HepG2 (cell line): ENCODE measurements around the gene CNNM1. TPM values are rescaled to one million over a fixed set of nuclear protein-coding genes. Genes with fewer than 3 reads are reported as not detected.

Experiments used
- ATM ChIP-seq: fragments of 450-650 bp; IDR thresholded peaks from 2 replicates; pipeline ENCODE4 v1.7.1; 2017; ENCODE audit warnings: mild to moderate bottlenecking, borderline replicate concordance
- CHD4 ChIP-seq: fragments of 200-600 bp; sonication (generic); IDR thresholded peaks from 2 replicates; pipeline ENCODE4 v1.7.0; 2017; ENCODE audit warnings: mild to moderate bottlenecking, low read length, borderline replicate concordance
- ELF4 ChIP-seq: sonication (generic); formaldehyde crosslinking; IDR thresholded peaks from 2 replicates; pipeline ENCODE4 v1.5.0; 2020; ENCODE audit warnings: missing genetic modification reagents, mild to moderate bottlenecking, moderate library complexity, borderline replicate concordance
- FOXA1 ChIP-seq, 2 experiments: fragments of 450-650 bp in 1 of 2; sonication (generic) in 1 of 2; formaldehyde crosslinking in 1 of 2; IDR thresholded peaks; 2 replicates each; pipeline versions ENCODE4 v1.4.0 to v1.6.1; 2016 to 2020; ENCODE audit warnings: missing genetic modification reagents in 1 of 2
- GATAD2A ChIP-seq: IDR thresholded peaks from 2 replicates; pipeline ENCODE4 v1.6.1; 2016
- GTF3A ChIP-seq: sonication (generic); formaldehyde crosslinking; conservative IDR thresholded peaks from 2 replicates; pipeline ENCODE4 v1.4.0; 2020; ENCODE audit warnings: mild to moderate bottlenecking, missing genetic modification reagents
- IKZF1 ChIP-seq: fragments of 450-650 bp; IDR thresholded peaks from 2 replicates; pipeline ENCODE4 v1.7.1; 2016
- JDP2 ChIP-seq: sonication (generic); formaldehyde crosslinking; IDR thresholded peaks from 2 replicates; pipeline ENCODE4 v1.8.1; 2022; ENCODE audit warnings: missing genetic modification reagents, borderline replicate concordance
- KDM4B ChIP-seq: sonication (generic); formaldehyde crosslinking; IDR thresholded peaks from 2 replicates; pipeline ENCODE4 v1.4.0; 2020; ENCODE audit warnings: missing genetic modification reagents
- PAX8 ChIP-seq: sonication (generic); formaldehyde crosslinking; IDR thresholded peaks from 2 replicates; pipeline ENCODE4 v1.8.0; 2022; ENCODE audit warnings: mild to moderate bottlenecking, missing genetic modification reagents, borderline replicate concordance
- SMYD3 ChIP-seq: sonication (generic); formaldehyde crosslinking; IDR thresholded peaks from 2 replicates; pipeline ENCODE4 v1.8.1; 2023; ENCODE audit warnings: mild to moderate bottlenecking, missing genetic modification reagents
- ZBTB39 ChIP-seq: sonication (generic); formaldehyde crosslinking; IDR thresholded peaks from 2 replicates; pipeline ENCODE4 v1.5.0; 2020; ENCODE audit warnings: missing genetic modification reagents
- ZC3H13 ChIP-seq: sonication (generic); formaldehyde crosslinking; IDR thresholded peaks from 2 replicates; pipeline ENCODE4 v1.8.1; 2023; ENCODE audit warnings: mild to moderate bottlenecking, missing genetic modification reagents, moderate library complexity
- ZNF101 ChIP-seq: sonication (generic); formaldehyde crosslinking; IDR thresholded peaks from 2 replicates; pipeline ENCODE4 v1.4.0; 2020; ENCODE audit warnings: mild to moderate bottlenecking, low read depth, missing genetic modification reagents, borderline replicate concordance
- ZNF232 ChIP-seq: sonication (generic); formaldehyde crosslinking; IDR thresholded peaks from 2 replicates; pipeline ENCODE4 v1.4.0; 2020; ENCODE audit warnings: missing genetic modification reagents, borderline replicate concordance
- ZNF549 ChIP-seq: sonication (generic); formaldehyde crosslinking; IDR thresholded peaks from 2 replicates; pipeline ENCODE4 v1.5.0; 2020; ENCODE audit warnings: missing genetic modification reagents
- ZNF7 ChIP-seq: IDR thresholded peaks from 2 replicates; pipeline ENCODE4 v1.6.1; 2016; ENCODE audit warnings: missing biosample characterization, missing genetic modification reagents
- polyA plus RNA-seq, 8 experiments: library from polyadenylated mRNA; depleted of rRNA in 3 of 8; stranded (reverse) in 7 of 8; unstranded in 1 of 8; fragments of >200 nt; fragmentation: Illumina TruSeq in 4 of 8; extraction: Trizol in 4 of 8; gene quantifications; 2 replicates each; pipeline versions ENCODE4 v1.2.1 to v1.2.3, GENCODE V29; 2011 to 2016; ENCODE audit warnings: low read depth in 4 of 8, missing spikeins in 1 of 8, mixed read lengths in 1 of 8; ENCODE audit not compliant: insufficient read depth in 1 of 8
- total RNA-seq, 5 experiments: library from RNA; depleted of rRNA; stranded (reverse); fragments of >200 nt; fragmentation: Illumina TruSeq; extraction: Trizol; gene quantifications; 2 replicates each; pipeline ENCODE4 v1.2.3, GENCODE V29; 2016; ENCODE audit warnings: low read depth in 1 of 5
- TF ChIP-seq, protein P1 (sequence below): sonication (generic); formaldehyde crosslinking; IDR thresholded peaks from 2 replicates; pipeline ENCODE4 v1.4.0; 2020; ENCODE audit warnings: missing genetic modification reagents
- TF ChIP-seq, protein P2 (sequence below): sonication (generic); formaldehyde crosslinking; IDR thresholded peaks from one replicate; pipeline ENCODE4 v1.5.1; 2020; ENCODE audit warnings: mild to moderate bottlenecking, missing genetic modification reagents; ENCODE audit errors: not compliant biosample characterization

The CNNM1 gene
- total and polyA plus RNA-seq, 2 of the 13 experiments (the other 11 are each of a cell fraction or from before 2014, with no cell fraction given) = 4.3 to 9.6 TPM

DNA sequence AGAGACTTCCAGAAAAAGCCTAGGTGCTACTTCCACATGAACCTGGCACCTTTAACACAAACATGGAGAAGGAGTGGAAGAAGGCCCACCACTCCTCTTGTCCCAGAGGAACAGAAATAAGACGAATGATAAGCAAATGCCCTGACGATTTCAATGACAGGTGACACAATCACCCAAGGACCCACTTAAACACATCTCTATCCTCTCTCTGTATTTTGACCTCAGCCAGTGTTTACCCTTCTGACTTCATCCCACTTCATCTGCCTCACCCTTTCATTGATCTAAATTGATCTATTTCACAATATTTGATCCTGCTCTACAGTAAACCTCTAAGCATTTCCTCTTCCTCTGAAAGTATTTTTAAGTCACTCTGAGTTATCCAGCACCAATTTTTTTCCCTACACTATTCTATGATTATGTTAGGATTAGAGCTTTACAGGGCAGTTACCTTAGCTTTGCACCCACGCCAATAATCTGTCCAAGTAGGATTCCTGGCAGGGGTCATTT is 92.1 kb downstream of the CNNM1 start (continued):
- TF ChIP-seq, protein P1, sequence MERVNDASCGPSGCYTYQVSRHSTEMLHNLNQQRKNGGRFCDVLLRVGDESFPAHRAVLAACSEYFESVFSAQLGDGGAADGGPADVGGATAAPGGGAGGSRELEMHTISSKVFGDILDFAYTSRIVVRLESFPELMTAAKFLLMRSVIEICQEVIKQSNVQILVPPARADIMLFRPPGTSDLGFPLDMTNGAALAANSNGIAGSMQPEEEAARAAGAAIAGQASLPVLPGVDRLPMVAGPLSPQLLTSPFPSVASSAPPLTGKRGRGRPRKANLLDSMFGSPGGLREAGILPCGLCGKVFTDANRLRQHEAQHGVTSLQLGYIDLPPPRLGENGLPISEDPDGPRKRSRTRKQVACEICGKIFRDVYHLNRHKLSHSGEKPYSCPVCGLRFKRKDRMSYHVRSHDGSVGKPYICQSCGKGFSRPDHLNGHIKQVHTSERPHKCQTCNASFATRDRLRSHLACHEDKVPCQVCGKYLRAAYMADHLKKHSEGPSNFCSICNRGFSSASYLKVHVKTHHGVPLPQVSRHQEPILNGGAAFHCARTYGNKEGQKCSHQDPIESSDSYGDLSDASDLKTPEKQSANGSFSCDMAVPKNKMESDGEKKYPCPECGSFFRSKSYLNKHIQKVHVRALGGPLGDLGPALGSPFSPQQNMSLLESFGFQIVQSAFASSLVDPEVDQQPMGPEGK (CRISPR knock-in tag) = peak; percentile 35; the same call in 1 of the 2 replicates
- TF ChIP-seq JDP2 (CRISPR knock-in tag) (no peak; the same call in 1 of the 2 replicates), GTF3A (CRISPR knock-in tag) (no peak), PAX8 (CRISPR knock-in tag) (no peak), ATM (no peak), ZNF7 (no peak), ZNF101 (CRISPR knock-in tag) (no peak), SMYD3 (CRISPR knock-in tag) (0 out of 2 replicates have a peak, but pooled peaks have one; percentile 59), ZNF549 (CRISPR knock-in tag) (no peak), ELF4 (no peak), ZNF232 (CRISPR knock-in tag) (peak; percentile 59; the same call in 1 of the 2 replicates), KDM4B (CRISPR knock-in tag) (no peak), ZBTB39 (CRISPR knock-in tag) (peak; percentile 58; the same call in 1 of the 2 replicates), FOXA1 (IDR thresholded peaks at IDR 0.05) (peak; percentile 68; the same call in 1 of the 2 replicates), FOXA1 (CRISPR knock-in tag; IDR thresholded peaks at IDR 0.05) (peak; percentile 95), GATAD2A (peak; percentile 99), IKZF1 (no peak), CHD4 (0 out of 2 replicates have a peak, but pooled peaks have one; percentile 29), ZC3H13 (no peak)
- TF ChIP-seq, protein P2, sequence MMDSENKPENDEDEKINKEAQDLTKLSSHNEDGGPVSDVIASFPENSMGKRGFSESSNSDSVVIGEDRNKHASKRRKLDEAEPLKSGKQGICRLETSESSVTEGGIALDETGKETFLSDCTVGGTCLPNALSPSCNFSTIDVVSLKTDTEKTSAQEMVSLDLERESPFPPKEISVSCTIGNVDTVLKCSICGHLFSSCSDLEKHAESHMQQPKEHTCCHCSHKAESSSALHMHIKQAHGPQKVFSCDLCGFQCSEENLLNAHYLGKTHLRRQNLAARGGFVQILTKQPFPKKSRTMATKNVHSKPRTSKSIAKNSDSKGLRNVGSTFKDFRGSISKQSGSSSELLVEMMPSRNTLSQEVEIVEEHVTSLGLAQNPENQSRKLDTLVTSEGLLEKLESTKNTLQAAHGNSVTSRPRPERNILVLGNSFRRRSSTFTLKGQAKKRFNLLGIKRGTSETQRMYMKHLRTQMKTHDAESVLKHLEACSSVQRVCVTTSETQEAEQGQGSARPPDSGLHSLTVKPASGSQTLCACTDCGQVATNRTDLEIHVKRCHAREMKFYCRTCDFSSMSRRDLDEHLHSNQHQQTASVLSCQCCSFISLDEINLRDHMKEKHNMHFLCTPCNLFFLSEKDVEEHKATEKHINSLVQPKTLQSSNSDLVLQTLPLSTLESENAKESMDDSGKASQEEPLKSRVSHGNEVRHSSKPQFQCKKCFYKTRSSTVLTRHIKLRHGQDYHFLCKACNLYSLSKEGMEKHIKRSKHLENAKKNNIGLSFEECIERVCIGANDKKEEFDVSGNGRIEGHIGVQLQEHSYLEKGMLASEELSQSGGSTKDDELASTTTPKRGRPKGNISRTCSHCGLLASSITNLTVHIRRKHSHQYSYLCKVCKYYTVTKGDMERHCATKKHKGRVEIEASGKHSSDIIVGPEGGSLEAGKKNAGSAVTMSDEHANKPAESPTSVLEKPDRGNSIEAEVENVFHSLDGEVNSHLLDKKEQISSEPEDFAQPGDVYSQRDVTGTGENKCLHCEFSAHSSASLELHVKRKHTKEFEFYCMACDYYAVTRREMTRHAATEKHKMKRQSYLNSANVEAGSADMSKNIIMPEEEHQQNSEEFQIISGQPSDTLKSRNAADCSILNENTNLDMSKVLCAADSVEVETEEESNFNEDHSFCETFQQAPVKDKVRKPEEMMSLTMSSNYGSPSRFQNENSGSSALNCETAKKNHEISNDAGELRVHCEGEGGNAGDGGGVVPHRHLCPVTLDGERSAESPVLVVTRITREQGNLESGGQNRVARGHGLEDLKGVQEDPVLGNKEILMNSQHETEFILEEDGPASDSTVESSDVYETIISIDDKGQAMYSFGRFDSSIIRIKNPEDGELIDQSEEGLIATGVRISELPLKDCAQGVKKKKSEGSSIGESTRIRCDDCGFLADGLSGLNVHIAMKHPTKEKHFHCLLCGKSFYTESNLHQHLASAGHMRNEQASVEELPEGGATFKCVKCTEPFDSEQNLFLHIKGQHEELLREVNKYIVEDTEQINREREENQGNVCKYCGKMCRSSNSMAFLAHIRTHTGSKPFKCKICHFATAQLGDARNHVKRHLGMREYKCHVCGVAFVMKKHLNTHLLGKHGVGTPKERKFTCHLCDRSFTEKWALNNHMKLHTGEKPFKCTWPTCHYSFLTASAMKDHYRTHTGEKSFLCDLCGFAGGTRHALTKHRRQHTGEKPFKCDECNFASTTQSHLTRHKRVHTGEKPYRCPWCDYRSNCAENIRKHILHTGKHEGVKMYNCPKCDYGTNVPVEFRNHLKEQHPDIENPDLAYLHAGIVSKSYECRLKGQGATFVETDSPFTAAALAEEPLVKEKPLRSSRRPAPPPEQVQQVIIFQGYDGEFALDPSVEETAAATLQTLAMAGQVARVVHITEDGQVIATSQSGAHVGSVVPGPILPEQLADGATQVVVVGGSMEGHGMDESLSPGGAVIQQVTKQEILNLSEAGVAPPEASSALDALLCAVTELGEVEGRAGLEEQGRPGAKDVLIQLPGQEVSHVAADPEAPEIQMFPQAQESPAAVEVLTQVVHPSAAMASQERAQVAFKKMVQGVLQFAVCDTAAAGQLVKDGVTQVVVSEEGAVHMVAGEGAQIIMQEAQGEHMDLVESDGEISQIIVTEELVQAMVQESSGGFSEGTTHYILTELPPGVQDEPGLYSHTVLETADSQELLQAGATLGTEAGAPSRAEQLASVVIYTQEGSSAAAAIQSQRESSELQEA (CRISPR knock-in tag) = no peak
